Astrocyte (in vitro differentiated cells and primary cell): ENCODE measurements around the gene RYR2.

Experiments used
- CTCF ChIP-seq: IDR thresholded peaks from 2 replicates; pipeline ENCODE4 v1.5.1; 2011; ENCODE audit warnings: low read depth, mild to moderate bottlenecking, inconsistent platforms, low read length, moderate library complexity; ENCODE audit not compliant: insufficient read depth
- EZH2 ChIP-seq: IDR thresholded peaks from 2 replicates; pipeline ENCODE4 v1.6.1; 2012; ENCODE audit warnings: mild to moderate bottlenecking, low read length, inconsistent platforms; ENCODE audit not compliant: insufficient read depth

DNA sequence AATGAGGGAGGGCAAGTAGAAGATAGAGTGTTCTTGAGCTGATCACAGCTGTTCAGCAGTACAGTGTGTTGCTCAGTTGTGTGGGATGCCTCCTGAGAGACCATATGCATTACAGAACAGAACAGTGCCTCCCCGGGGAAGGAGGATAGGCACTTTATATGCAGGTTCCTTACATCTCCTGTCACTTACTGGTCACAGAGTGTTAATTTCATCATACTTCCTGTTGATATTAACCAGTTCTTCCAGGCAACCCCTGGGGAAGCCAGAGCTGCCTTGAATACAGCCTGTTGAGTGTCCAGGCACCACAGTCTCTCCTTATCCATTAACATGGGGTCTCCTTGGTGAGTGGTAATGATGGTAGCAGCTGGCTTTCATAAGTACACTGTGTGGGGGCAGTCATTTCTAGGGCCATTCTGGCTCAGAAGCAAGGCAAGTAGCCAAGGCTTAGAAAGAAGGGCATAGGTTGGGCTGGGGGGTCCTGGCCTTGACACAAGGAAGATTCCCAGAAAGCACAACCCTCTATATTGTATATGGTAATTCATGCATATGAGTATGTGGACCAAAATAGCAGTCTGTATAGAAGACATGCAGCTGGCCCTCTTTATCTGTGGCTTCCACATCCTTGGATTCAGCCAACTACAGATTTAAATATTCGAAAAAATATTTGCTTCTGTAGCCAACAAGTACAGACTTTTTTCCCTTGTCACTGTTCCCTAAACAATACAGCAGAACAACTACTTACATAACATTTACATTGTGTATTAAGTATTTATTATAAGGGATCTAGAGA lies 706.4 kb downstream of the RYR2 start:
- TF ChIP-seq EZH2 (no peak), CTCF (no peak)
